ENCODE results near the gene H19. TPM values are rescaled to one million over a fixed set of nuclear protein-coding genes. Genes with fewer than 3 reads are reported as not detected.

Gene H19
- total RNA-seq, 1 donor: 4.3 TPM

GRCh38 chr11:2036863-2037486, 39.3 kb upstream of the H19 start:
- Histone ChIP-seq H4K20me1 (ENCODE audit: insufficient read depth, low read length) (no peaks in the 10 kb centered on the region), H3K36me3 (ENCODE audit: insufficient read depth, low read length) (no peaks in the 10 kb centered on the region), H3K4me1 (ENCODE audit: insufficient read depth, low read length) (no peaks in the 10 kb centered on the region), H2AFZ (ENCODE audit: low read length) (no peak overlapping the region), H3K9me3 (ENCODE audit: low read depth, low read length) (no peaks in the 10 kb centered on the region), H3K27ac (ENCODE audit: low read depth, low read length) (no peak overlapping the region), H3K4me3 (ENCODE audit: insufficient read depth, low read length) (no peak overlapping the region), H3K27me3 (ENCODE audit: insufficient read depth, low read length) (no peaks in the 10 kb centered on the region), H3K79me2 (ENCODE audit: insufficient read depth, low read length) (no peaks in the 10 kb centered on the region), H3K4me2 (ENCODE audit: insufficient read depth, low read length) (no peak overlapping the region)
- DNase-seq (ENCODE audit: insufficient read length, low spot score, missing footprints): no peak
- TF ChIP-seq CTCF (IDR thresholded peaks at IDR 0.05; ENCODE audit: extremely low read depth, low read depth, low read length): no peak

GRCh38 chr11:2035382-2035781, 37.7 kb upstream of the H19 start:
- Histone ChIP-seq H3K27me3 (ENCODE audit: insufficient read depth, low read length) (no peaks in the 10 kb centered on the region), H3K36me3 (ENCODE audit: insufficient read depth, low read length) (no peaks in the 10 kb centered on the region), H3K9me3 (ENCODE audit: low read depth, low read length) (no peaks in the 10 kb centered on the region), H3K4me3 (ENCODE audit: insufficient read depth, low read length) (no peak overlapping the region), H3K27ac (ENCODE audit: low read depth, low read length) (no peak overlapping the region), H3K79me2 (ENCODE audit: insufficient read depth, low read length) (no peaks in the 10 kb centered on the region), H3K4me1 (ENCODE audit: insufficient read depth, low read length) (no peaks in the 10 kb centered on the region), H2AFZ (ENCODE audit: low read length) (no peak overlapping the region), H3K4me2 (ENCODE audit: insufficient read depth, low read length) (no peak overlapping the region), H4K20me1 (ENCODE audit: insufficient read depth, low read length) (no peaks in the 10 kb centered on the region)
- no peak for DNase-seq (ENCODE audit: insufficient read length, low spot score, missing footprints)
- TF ChIP-seq CTCF (IDR thresholded peaks at IDR 0.05; ENCODE audit: extremely low read depth, low read depth, low read length): no peak

GRCh38 chr11:2031058-2031457, 33.4 kb upstream of the H19 start:
- TF ChIP-seq CTCF (IDR thresholded peaks at IDR 0.05; ENCODE audit: extremely low read depth, low read depth, low read length): no peak
- no peaks in the 10 kb centered on the region for H3K9me3 ChIP-seq (ENCODE audit: low read depth, low read length)
- H3K4me1 ChIP-seq (ENCODE audit: insufficient read depth, low read length): no peaks in the 10 kb centered on the region
- no peaks in the 10 kb centered on the region for H4K20me1 ChIP-seq (ENCODE audit: insufficient read depth, low read length)
- no peak for DNase-seq (ENCODE audit: insufficient read length, low spot score, missing footprints)
- no peak overlapping the region for H3K4me2 ChIP-seq (ENCODE audit: insufficient read depth, low read length)
- no peak overlapping the region for H3K27ac ChIP-seq (ENCODE audit: low read depth, low read length)
- H3K4me3 ChIP-seq (ENCODE audit: insufficient read depth, low read length): no peak overlapping the region
- no peaks in the 10 kb centered on the region for H3K36me3 ChIP-seq (ENCODE audit: insufficient read depth, low read length)
- no peaks in the 10 kb centered on the region for H3K27me3 ChIP-seq (ENCODE audit: insufficient read depth, low read length)
- H3K79me2 ChIP-seq (ENCODE audit: insufficient read depth, low read length): no peaks in the 10 kb centered on the region
- no peak overlapping the region for H2AFZ ChIP-seq (ENCODE audit: low read length)

GRCh38 chr11:2027708-2028107, 30.1 kb upstream of the H19 start:
- H3K4me1 ChIP-seq (ENCODE audit: insufficient read depth, low read length): no peaks in the 10 kb centered on the region
- H3K79me2 ChIP-seq (ENCODE audit: insufficient read depth, low read length): no peaks in the 10 kb centered on the region
- no peaks in the 10 kb centered on the region for H3K9me3 ChIP-seq (ENCODE audit: low read depth, low read length)
- TF ChIP-seq CTCF (IDR thresholded peaks at IDR 0.05; ENCODE audit: extremely low read depth, low read depth, low read length): no peak
- no peak overlapping the region for H3K27ac ChIP-seq (ENCODE audit: low read depth, low read length)
- H3K4me3 ChIP-seq (ENCODE audit: insufficient read depth, low read length): no peak overlapping the region
- H3K27me3 ChIP-seq (ENCODE audit: insufficient read depth, low read length): no peaks in the 10 kb centered on the region
- H2AFZ ChIP-seq (ENCODE audit: low read length): no peak overlapping the region
- H3K36me3 ChIP-seq (ENCODE audit: insufficient read depth, low read length): no peaks in the 10 kb centered on the region
- H4K20me1 ChIP-seq (ENCODE audit: insufficient read depth, low read length): no peaks in the 10 kb centered on the region
- no peak overlapping the region for H3K4me2 ChIP-seq (ENCODE audit: insufficient read depth, low read length)
- DNase-seq (ENCODE audit: insufficient read length, low spot score, missing footprints): no peak

All from osteoblast (primary cell).